HepG2 (cell line): ENCODE measurements around the gene CYP27A1. TPM values are rescaled to one million over a fixed set of nuclear protein-coding genes. Genes with fewer than 3 reads are reported as not detected.

Source experiments
- ATAC-seq: fragments of 200-7000 bp; cut with Tn5 transposase; 3 replicates; pipeline ENCODE4 v1.9.1; 2020; ENCODE audit warnings: mild to moderate bottlenecking, moderate library complexity
- BruUV-seq: library from RNA; stranded (reverse); fragments of 400-500 nt; replicated peaks from 2 replicates; lab custom pipeline; 2021; lab: Mats Ljungman, UMichigan
- CTCF ChIA-PET: fragments of 300-600 bp; formaldehyde crosslinking; extraction: SDS; loops from one replicate; lab custom pipeline; 2021; ENCODE audit warnings: low total read pairs, inconsistent platforms, low intra/inter-chr PET ratio; lab: Yijun Ruan, JAX
- POLR2A ChIA-PET: fragments of 350-600 bp; sonication (Branson Sonifier 250); formaldehyde crosslinking; loops from one replicate; lab custom pipeline; 2020; ENCODE audit warnings: antibody characterized with exemption, inconsistent platforms; lab: Yijun Ruan, JAX
- DNase-seq: peaks from one replicate; pipeline ENCODE4 v3.0.0-alpha.2; 2015; ENCODE audit warnings: low spot score
- FAIRE-seq: peaks from 3 replicates; lab custom pipeline; 2011; peaks lifted over from hg19 to GRCh38; lab: Jason Lieb, UNC
- H2AFZ ChIP-seq: one replicate; pipeline ENCODE4 v1.6.1; 2011; ENCODE audit warnings: low read length, inconsistent platforms
- H3K27ac ChIP-seq: fragments of 300-600 bp; 3 replicates; pipeline ENCODE4 v1.8.0; 2011; ENCODE audit warnings: mixed run types, mild to moderate bottlenecking, mixed read lengths, low read length, inconsistent platforms; ENCODE audit not compliant: insufficient read depth; ENCODE audit errors: extremely low read length
- H3K27me3 ChIP-seq, 2 experiments: fragments of 200-600 bp in 1 of 2; 2 replicates in 1 of 2; 3 replicates in 1 of 2; pipeline versions ENCODE4 v1.6.0 to v1.8.0; 2011; ENCODE audit warnings: low read length in 2 of 2, mild to moderate bottlenecking in 2 of 2, moderate library complexity in 2 of 2, inconsistent platforms in 1 of 2; ENCODE audit not compliant: insufficient read depth in 2 of 2, control insufficient read depth in 1 of 2
- H3K36me3 ChIP-seq, 2 experiments: fragments of 200-600 bp in 1 of 2; replicated peaks in 1 of 2; 2 replicates in 1 of 2; 3 replicates in 1 of 2; pipeline versions ENCODE4 v1.5.1 to v1.8.0; 2011; ENCODE audit warnings: low read length in 2 of 2, inconsistent platforms in 1 of 2; ENCODE audit not compliant: insufficient read depth in 2 of 2, control insufficient read depth in 1 of 2
- H3K4me1 ChIP-seq: 2 replicates; pipeline ENCODE4 v1.5.1; 2012; ENCODE audit warnings: low read length, inconsistent platforms; ENCODE audit not compliant: insufficient read depth
- H3K4me2 ChIP-seq: 2 replicates; pipeline ENCODE4 v1.6.0; 2011; ENCODE audit warnings: low read depth, low read length, inconsistent platforms
- H3K4me3 ChIP-seq, 3 experiments: fragments of 200-600 bp in 1 of 3; sonication (generic), shearing (Covaris generic) in 1 of 3; replicated peaks in 1 of 3; 2 replicates each; pipeline ENCODE4 v1.5.1; 2011 to 2016; ENCODE audit warnings: low read length in 3 of 3, inconsistent platforms in 2 of 3, low read depth in 2 of 3, mild to moderate bottlenecking in 2 of 3, control low read depth in 1 of 3, mixed read lengths in 1 of 3; ENCODE audit not compliant: insufficient read depth in 1 of 3
- H3K79me2 ChIP-seq: one replicate; pipeline ENCODE4 v1.6.1; 2011; ENCODE audit warnings: low read length, inconsistent platforms; ENCODE audit not compliant: insufficient read depth
- H3K9ac ChIP-seq: 2 replicates; pipeline ENCODE4 v1.6.0; 2011; ENCODE audit warnings: mild to moderate bottlenecking, low read depth, low read length, inconsistent platforms; ENCODE audit not compliant: insufficient read depth
- H3K9me3 ChIP-seq: 2 replicates; pipeline ENCODE4 v1.5.1; 2012; ENCODE audit warnings: mild to moderate bottlenecking, low read length
- H4K20me1 ChIP-seq: 2 replicates; pipeline ENCODE4 v1.6.0; 2011; ENCODE audit warnings: inconsistent platforms, mild to moderate bottlenecking, low read length, moderate library complexity; ENCODE audit not compliant: insufficient read depth
- CEBPB ChIP-seq: IDR thresholded peaks from 2 replicates; pipeline ENCODE4 v1.6.1; 2011; ENCODE audit warnings: low read depth, low read length, improper control_type of control experiment, borderline replicate concordance
- CHD4 ChIP-seq: fragments of 200-600 bp; sonication (generic); IDR thresholded peaks from 2 replicates; pipeline ENCODE4 v1.7.0; 2017; ENCODE audit warnings: mild to moderate bottlenecking, low read length, borderline replicate concordance
- HMG20A ChIP-seq: IDR thresholded peaks from 2 replicates; pipeline ENCODE4 v1.6.1; 2016; ENCODE audit warnings: borderline replicate concordance
- IRX3 ChIP-seq: sonication (generic); formaldehyde crosslinking; IDR thresholded peaks from 2 replicates; pipeline ENCODE4 v1.8.1; 2023; ENCODE audit warnings: mild to moderate bottlenecking, low read depth, missing genetic modification reagents, borderline replicate concordance
- POGK ChIP-seq: sonication (generic); formaldehyde crosslinking; conservative IDR thresholded peaks from 2 replicates; pipeline ENCODE4 v1.8.0; 2022; ENCODE audit warnings: mild to moderate bottlenecking, moderate library complexity, missing genetic modification reagents
- TMF1 ChIP-seq: sonication (generic); formaldehyde crosslinking; IDR thresholded peaks from 2 replicates; pipeline ENCODE4 v1.8.1; 2022; ENCODE audit warnings: low read depth, missing genetic modification reagents
- ZBTB49 ChIP-seq: sonication (generic); formaldehyde crosslinking; IDR thresholded peaks from 2 replicates; pipeline ENCODE4 v1.4.0; 2020; ENCODE audit warnings: missing genetic modification reagents, borderline replicate concordance
- ZFP82 ChIP-seq: sonication (generic); formaldehyde crosslinking; IDR thresholded peaks from 2 replicates; pipeline ENCODE4 v1.5.1; 2020; ENCODE audit warnings: mild to moderate bottlenecking, missing genetic modification reagents, borderline replicate concordance
- ZNF276 ChIP-seq: sonication (generic); formaldehyde crosslinking; IDR thresholded peaks from 2 replicates; pipeline ENCODE4 v1.4.0; 2020; ENCODE audit warnings: mild to moderate bottlenecking, low read depth, missing genetic modification reagents
- ZNF75D ChIP-seq: sonication (generic); formaldehyde crosslinking; IDR thresholded peaks from 2 replicates; pipeline ENCODE4 v1.8.1; 2023; ENCODE audit warnings: missing genetic modification reagents, mild to moderate bottlenecking, borderline replicate concordance
- WGBS: methylation state at CpG from one replicate; pipeline ENCODE4 v1.1.6; 2017; ENCODE audit warnings: low lambda C conversion rate; 5-methylcytosine and 5-hydroxymethylcytosine counted together
- in situ Hi-C: cut with HindIII; loops from 2 replicates; pipeline ENCODE4 v1.10.0; 2017; ENCODE audit warnings: low pct_unique_long_range_greater_than_20kb; ENCODE audit not compliant: extremely low pct_ligation_motif_present
- intact Hi-C: fragments of 100-400 bp; cut with micrococcal nuclease; formaldehyde crosslinking; loops from one replicate; pipeline ENCODE4 v1.10.0; 2022; ENCODE audit not compliant: unreplicated experiment
- polyA plus RNA-seq, 8 experiments: library from polyadenylated mRNA; depleted of rRNA in 3 of 8; stranded (reverse) in 7 of 8; unstranded in 1 of 8; fragments of >200 nt; fragmentation: Illumina TruSeq in 4 of 8; extraction: Trizol in 4 of 8; gene quantifications; 2 replicates each; pipeline versions ENCODE4 v1.2.1 to v1.2.3, GENCODE V29; 2011 to 2016; ENCODE audit warnings: low read depth in 4 of 8, missing spikeins in 1 of 8, mixed read lengths in 1 of 8; ENCODE audit not compliant: insufficient read depth in 1 of 8
- total RNA-seq, 5 experiments: library from RNA; depleted of rRNA; stranded (reverse); fragments of >200 nt; fragmentation: Illumina TruSeq; extraction: Trizol; gene quantifications; 2 replicates each; pipeline ENCODE4 v1.2.3, GENCODE V29; 2016; ENCODE audit warnings: low read depth in 1 of 5
- TF ChIP-seq, protein P1 (sequence below): sonication (generic); formaldehyde crosslinking; IDR thresholded peaks from 2 replicates; pipeline ENCODE4 v1.4.0; 2020; ENCODE audit warnings: mild to moderate bottlenecking, missing genetic modification reagents

Gene CYP27A1
- total and polyA plus RNA-seq, 2 of the 13 experiments (the other 11 are each of a cell fraction or from before 2014, with no cell fraction given), result 157 to 266 TPM

GRCh38 chr2:218826791-218827190, 44.8 kb downstream of the CYP27A1 start:
- no peaks in the 10 kb centered on the region for H3K9me3 ChIP-seq
- H3K4me3 ChIP-seq, result no peak overlapping the region
- intact Hi-C loops, result no loop called here
- no peak for FAIRE-seq
- H3K9ac ChIP-seq, result no peak overlapping the region
- DNase-seq, result no peak
- in situ Hi-C loops, result loop anchor here (25.0 kb wide), 1 partner anchor 89 kb away; no protein-coding TSS in a partner anchor
- ChIA-PET POLR2A (interaction anchor here (1.1 kb wide), 1 partner anchor 71 kb away, joined by 3 read pairs; no protein-coding TSS in a partner anchor), CTCF (no interaction called here)
- no peak overlapping the region for H2AFZ ChIP-seq
- H4K20me1 ChIP-seq, result no peaks in the 10 kb centered on the region
- H3K4me2 ChIP-seq, result no peak overlapping the region
- ATAC-seq, result peak; percentile 2
- peaks cover 9 to 45% of the 10 kb centered on the region in 2 experiments; a peak in 4 of 5 replicates for H3K27me3 ChIP-seq
- 46% methylated on average over 7 of the region's 10 CpGs for WGBS
- H3K36me3 ChIP-seq, result no peaks in the 10 kb centered on the region
- H3K27ac ChIP-seq, result no peak overlapping the region
- no TSS peak for BruUV-seq
- H3K79me2 ChIP-seq, result no peaks in the 10 kb centered on the region
- H3K4me1 ChIP-seq, result peaks cover 23% of the 10 kb centered on the region
- TF ChIP-seq ZFP82, result no peak
- TF ChIP-seq, protein P1, sequence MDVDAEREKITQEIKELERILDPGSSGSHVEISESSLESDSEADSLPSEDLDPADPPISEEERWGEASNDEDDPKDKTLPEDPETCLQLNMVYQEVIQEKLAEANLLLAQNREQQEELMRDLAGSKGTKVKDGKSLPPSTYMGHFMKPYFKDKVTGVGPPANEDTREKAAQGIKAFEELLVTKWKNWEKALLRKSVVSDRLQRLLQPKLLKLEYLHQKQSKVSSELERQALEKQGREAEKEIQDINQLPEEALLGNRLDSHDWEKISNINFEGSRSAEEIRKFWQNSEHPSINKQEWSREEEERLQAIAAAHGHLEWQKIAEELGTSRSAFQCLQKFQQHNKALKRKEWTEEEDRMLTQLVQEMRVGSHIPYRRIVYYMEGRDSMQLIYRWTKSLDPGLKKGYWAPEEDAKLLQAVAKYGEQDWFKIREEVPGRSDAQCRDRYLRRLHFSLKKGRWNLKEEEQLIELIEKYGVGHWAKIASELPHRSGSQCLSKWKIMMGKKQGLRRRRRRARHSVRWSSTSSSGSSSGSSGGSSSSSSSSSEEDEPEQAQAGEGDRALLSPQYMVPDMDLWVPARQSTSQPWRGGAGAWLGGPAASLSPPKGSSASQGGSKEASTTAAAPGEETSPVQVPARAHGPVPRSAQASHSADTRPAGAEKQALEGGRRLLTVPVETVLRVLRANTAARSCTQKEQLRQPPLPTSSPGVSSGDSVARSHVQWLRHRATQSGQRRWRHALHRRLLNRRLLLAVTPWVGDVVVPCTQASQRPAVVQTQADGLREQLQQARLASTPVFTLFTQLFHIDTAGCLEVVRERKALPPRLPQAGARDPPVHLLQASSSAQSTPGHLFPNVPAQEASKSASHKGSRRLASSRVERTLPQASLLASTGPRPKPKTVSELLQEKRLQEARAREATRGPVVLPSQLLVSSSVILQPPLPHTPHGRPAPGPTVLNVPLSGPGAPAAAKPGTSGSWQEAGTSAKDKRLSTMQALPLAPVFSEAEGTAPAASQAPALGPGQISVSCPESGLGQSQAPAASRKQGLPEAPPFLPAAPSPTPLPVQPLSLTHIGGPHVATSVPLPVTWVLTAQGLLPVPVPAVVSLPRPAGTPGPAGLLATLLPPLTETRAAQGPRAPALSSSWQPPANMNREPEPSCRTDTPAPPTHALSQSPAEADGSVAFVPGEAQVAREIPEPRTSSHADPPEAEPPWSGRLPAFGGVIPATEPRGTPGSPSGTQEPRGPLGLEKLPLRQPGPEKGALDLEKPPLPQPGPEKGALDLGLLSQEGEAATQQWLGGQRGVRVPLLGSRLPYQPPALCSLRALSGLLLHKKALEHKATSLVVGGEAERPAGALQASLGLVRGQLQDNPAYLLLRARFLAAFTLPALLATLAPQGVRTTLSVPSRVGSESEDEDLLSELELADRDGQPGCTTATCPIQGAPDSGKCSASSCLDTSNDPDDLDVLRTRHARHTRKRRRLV (CRISPR knock-in tag), result no peak
- TF ChIP-seq POGK (CRISPR knock-in tag), result no peak
- no peak for TF ChIP-seq CEBPB
- no peak for TF ChIP-seq ZNF276 (CRISPR knock-in tag)
- no peak for TF ChIP-seq ZNF75D
- no peak for TF ChIP-seq TMF1 (CRISPR knock-in tag)
- TF ChIP-seq ZBTB49 (CRISPR knock-in tag), result no peak
- no peak for TF ChIP-seq HMG20A (CRISPR knock-in tag)
- no peak for TF ChIP-seq IRX3
- no peak for TF ChIP-seq CHD4
